HL-60/S4 (cell line): ENCODE data around the gene RPS24.

Source experiments
- in situ Hi-C: fragments of 300-500 bp; cut with MboI; formaldehyde crosslinking; loops from 2 replicates; pipeline ENCODE4 v1.14.3; 2022; ENCODE audit warnings: low sequenced_read_pairs

Gene RPS24

GRCh38 chr10:78025685-78026364 lies 7.8 kb upstream of the RPS24 start:
- in situ Hi-C loops: no loop called here

DNA sequence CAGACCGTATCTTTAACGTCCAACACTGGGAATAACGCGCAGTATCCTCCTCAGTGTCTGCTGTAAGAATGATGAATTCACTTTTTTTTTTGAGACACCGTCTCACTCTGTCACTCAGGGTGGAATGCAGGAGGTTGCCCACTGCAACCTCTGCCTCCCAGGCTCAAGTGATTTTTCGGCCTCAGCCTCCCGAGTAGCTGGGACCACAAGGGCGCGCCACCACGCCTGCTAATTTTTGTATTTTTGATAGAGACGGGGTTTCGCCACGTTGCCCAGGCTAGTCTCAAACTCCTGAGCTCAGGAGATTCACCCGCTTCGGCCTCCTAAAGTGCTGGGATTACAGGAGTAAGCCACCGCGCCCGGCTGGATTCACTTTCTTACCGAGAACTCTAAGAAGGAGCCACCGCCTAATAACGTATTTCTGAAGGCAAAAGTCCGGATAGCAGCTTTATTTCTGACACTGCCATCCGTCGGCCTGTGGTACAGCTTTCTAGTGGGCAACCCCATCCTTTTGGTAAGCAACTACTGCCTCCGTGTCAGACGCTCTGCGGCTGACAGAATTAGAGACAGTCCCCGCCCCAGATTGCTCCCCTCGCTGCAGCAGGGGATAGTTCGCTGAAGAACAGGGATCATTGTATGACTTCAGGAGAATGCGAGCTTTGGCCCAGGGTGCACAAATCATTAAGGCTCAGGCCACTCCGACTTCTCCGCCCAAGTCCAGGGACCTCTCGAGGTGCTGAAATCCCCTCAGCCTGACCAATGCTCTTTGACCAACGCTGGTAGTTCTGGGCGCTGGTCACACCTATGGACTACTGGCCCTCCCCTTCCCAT lies 5.0 kb upstream of the RPS24 start:
- in situ Hi-C loops: no loop called here

- in situ Hi-C loops: no loop called here
These were observed 4.1 kb upstream of the RPS24 start, which contains the start of gene POLR3A for GRCh38 chr10:78029269-78030226. POLR3A (minus strand) TSS chr10:78029515; CDS start chr10:78029407, 108 bp downstream.

GRCh38 chr10:78033387-78033636 lies 351 bp upstream of the RPS24 start:
- in situ Hi-C loops: no loop called here

DNA sequence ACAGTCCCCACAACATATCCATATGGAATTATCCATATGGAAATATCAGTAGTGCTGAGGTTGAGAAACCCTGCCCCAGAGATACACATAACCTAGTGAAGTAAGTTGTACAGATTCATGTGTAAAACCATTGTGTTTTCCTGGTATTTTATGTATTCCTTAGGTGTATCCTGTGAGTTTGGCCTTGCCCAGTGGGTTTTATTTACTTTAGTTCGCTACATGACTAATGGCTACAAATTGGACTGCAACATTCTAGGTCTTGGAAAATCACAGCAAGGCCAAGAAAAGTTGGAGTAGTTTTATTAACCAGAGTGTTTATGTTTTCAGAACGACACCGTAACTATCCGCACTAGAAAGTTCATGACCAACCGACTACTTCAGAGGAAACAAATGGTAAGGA lies 1.4 kb downstream of the RPS24 start:
- in situ Hi-C loops: no loop called here

DNA sequence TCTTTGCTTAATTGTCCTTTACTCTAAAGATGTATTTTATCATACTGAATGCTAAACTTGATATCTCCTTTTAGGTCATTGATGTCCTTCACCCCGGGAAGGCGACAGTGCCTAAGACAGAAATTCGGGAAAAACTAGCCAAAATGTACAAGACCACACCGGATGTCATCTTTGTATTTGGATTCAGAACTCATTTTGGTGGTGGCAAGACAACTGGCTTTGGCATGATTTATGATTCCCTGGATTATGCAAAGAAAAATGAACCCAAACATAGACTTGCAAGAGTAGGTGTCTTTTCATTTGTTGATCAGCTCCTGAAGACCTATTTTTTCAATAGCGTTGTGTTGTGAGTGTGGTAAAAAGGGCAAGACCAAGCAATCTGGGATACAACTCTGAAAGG lies 1.8 kb downstream of the RPS24 start:
- in situ Hi-C loops: no loop called here

- in situ Hi-C loops: no loop called here
These were observed 2.4 kb downstream of the RPS24 start for GRCh38 chr10:78035933-78036583.

- in situ Hi-C loops: no loop called here
These were observed 4.4 kb downstream of the RPS24 start for GRCh38 chr10:78038105-78038504.

DNA sequence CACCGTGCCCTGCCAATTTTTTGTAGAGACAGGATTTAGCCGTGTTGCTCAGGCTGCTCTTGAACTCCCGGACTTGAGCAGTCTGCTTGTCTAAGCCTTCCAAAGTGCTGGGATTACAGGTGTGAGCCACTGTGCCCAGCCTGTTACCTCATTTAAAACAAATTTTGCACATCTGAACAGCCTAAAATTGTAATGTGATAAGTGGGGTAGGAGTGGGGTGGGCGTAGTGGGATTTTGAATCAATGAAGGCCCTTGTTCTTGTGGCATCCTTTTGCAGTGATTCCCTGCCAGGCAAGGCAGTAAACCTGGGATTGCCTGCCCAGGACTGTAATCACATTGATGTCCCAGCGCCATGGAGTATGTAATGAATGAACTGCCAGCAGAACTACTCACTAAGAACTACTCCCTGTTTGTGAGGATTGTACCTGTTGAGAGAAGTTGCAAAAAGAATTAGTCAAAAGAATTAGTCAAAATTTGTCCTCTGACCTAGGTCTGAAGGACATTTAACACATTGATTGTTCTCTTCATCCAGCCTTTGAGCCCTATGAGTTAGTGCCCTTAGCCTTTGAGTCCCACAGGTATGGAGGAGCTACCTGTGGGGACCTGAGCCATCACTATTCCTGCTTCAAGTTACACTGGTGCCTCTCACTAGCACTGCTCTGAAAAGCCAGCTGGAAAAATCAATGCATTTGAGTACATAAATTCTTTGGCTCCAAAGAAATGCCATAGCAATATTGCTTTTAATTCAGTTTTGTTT lies 5.3 kb downstream of the RPS24 start:
- in situ Hi-C loops: no loop called here

DNA sequence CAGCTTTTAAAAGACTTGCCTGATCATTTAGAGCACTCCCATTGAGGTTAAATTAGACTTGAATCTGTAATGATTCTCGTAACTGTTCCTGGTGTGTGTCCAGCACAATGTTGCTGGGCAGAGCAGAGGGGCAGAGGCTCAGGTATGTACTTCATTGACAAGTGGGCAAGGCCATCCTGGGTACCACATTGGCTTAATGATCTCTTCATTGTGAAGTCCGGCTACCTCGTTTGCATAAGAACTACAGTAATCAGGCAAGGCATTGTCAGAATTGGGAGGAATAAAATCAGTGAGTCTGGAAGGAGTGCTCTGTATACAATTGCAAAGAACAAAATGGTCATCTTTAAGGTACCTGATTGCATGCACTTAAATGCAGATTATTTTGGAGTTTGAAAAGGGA lies 6.1 kb downstream of the RPS24 start:
- in situ Hi-C loops: loop anchor here (10.0 kb wide), 2 partner anchors 275 to 1155 kb away; no protein-coding TSS in a partner anchor

- in situ Hi-C loops: loop anchor here (10.0 kb wide), 2 partner anchors 273 to 1153 kb away; no protein-coding TSS in a partner anchor
These were observed 7.8 kb downstream of the RPS24 start for GRCh38 chr10:78041170-78042057.

- in situ Hi-C loops: loop anchor here (10.0 kb wide), 2 partner anchors 273 to 1153 kb away; no protein-coding TSS in a partner anchor
These were observed 8.5 kb downstream of the RPS24 start for GRCh38 chr10:78042058-78042751.

- in situ Hi-C loops: loop anchor here (10.0 kb wide), 2 partner anchors 272 to 1152 kb away; no protein-coding TSS in a partner anchor
These were observed 9.1 kb downstream of the RPS24 start for GRCh38 chr10:78042752-78043104.

GRCh38 chr10:78044179-78044578 lies 10.5 kb downstream of the RPS24 start:
- in situ Hi-C loops: loop anchor here (10.0 kb wide), 2 partner anchors 271 to 1151 kb away; no protein-coding TSS in a partner anchor

DNA sequence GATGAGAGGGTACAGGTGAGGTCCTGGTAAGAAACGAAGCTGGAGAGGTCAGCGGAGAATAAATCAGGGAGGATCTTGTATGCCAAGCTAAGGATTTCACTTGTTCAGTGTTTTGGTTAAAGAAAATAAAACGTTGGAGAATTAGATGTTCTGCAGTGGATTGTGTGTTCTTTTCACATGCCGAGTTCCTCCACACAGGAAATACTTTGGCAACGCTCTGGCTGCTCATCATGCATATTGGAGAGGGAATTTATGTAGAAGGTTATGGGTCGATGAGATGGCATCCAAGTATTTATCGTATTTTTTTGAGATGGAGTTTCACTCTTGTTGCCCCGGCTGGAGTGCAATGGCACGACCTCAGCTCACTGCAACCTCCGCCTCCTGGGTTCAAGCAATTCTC lies 11.0 kb downstream of the RPS24 start:
- in situ Hi-C loops: loop anchor here (10.0 kb wide), 2 partner anchors 270 to 1150 kb away; no protein-coding TSS in a partner anchor

DNA sequence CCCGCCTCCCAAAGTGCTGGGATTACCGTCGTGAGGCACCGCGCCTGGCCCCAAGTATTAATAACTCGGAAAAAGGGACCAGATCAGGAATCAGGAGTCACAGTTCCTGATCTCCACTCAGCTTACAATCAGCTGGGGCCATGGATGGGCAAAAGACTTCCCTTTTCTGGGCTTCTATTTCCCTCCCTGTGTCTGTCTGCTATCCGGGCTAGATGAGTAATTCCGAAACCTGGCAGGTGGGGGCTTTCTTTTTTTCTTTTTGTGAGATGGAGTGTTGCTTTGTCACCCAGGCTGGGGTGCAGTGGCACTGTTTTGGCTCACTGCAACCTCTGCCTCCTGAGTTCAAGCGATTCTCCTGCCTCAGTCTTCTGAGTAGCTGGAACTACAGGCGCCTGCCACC lies 11.6 kb downstream of the RPS24 start:
- in situ Hi-C loops: loop anchor here (10.0 kb wide), 2 partner anchors 270 to 1150 kb away; no protein-coding TSS in a partner anchor

GRCh38 chr10:78045856-78046255 lies 12.2 kb downstream of the RPS24 start:
- in situ Hi-C loops: loop anchor here (10.0 kb wide), 2 partner anchors 269 to 1149 kb away; no protein-coding TSS in a partner anchor

DNA sequence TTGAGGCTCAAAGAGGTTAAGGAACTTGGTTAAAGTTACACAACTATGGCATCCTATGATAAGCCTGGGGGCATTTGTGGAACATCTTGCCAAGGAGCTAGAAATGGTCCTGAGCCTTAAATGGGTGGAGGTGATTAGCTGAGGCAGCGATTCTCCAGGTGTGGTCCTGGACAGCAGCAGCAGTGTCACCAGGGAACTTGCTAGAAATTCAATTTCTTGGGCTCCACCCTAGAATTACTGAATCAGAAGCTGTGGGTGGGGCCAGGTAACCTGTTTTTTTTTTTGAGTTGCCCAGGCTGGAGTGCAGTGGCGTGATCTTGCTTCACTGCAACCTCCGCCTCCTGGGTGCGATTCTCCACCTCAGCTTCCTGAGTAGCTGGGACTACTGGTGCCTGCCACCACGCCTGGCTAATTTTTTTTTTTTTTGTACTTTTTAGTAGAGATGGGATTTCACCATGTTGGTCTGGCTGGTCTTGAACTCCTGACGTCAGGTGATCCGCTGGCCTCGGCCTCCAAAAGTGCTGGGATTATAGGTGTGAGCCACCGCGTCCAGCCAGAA lies 13.1 kb downstream of the RPS24 start:
- in situ Hi-C loops: loop anchor here (10.0 kb wide), 2 partner anchors 268 to 1148 kb away; no protein-coding TSS in a partner anchor
